Mononuclear cell (primary cell): ENCODE results near the gene INTS3. TPM values are rescaled to one million over a fixed set of nuclear protein-coding genes. Genes with fewer than 3 reads are reported as not detected.

ENCODE experiments used
- H3K27me3 ChIP-seq: 2 replicates; pipeline ENCODE4 v1.6.0; 2011; ENCODE audit warnings: low read length, control low read depth; ENCODE audit not compliant: insufficient read depth
- H3K4me1 ChIP-seq: 2 replicates; pipeline ENCODE4 v1.5.1; 2011; ENCODE audit warnings: mild to moderate bottlenecking, low read length, control low read depth; ENCODE audit not compliant: insufficient read depth
- H3K4me3 ChIP-seq: 2 replicates; pipeline ENCODE4 v1.5.1; 2011; ENCODE audit warnings: mild to moderate bottlenecking, low read length, moderate library complexity
- H3K9me3 ChIP-seq: 2 replicates; pipeline ENCODE4 v1.5.1; 2011; ENCODE audit warnings: low read depth, mild to moderate bottlenecking, control low read depth, low read length
- total RNA-seq: library from RNA; depleted of rRNA; stranded (reverse); fragments of >200 nt; gene quantifications from one replicate; pipeline ENCODE4 v1.2.3, GENCODE V29; 2012

Gene INTS3
- total RNA-seq: 11.6 TPM

GRCh38 chr1:153727463-153728304, at the start of gene INTS3:
Gene INTS3, plus strand, starts transcription at chr1:153728050. Its CDS starts 585 bp downstream, at chr1:153728635.
- Histone ChIP-seq H3K4me3 (peak within 1 kb of the TSS; percentile 97), H3K9me3 (no peaks in the 10 kb centered on the region), H3K27me3 (no peaks in the 10 kb centered on the region), H3K4me1 (peaks cover 22% of the 10 kb centered on the region)

- H3K4me3 ChIP-seq: peak within 1 kb of the TSS; percentile 15
- no peaks in the 10 kb centered on the region for H3K9me3 ChIP-seq
- H3K4me1 ChIP-seq: peaks cover 26% of the 10 kb centered on the region
- peaks cover 43% of the 10 kb centered on the region for H3K27me3 ChIP-seq
These were observed 49.1 kb upstream of the INTS3 start, which contains the start of gene NPR1 for GRCh38 chr1:153678519-153679336. Gene NPR1, plus strand, starts transcription at chr1:153678688. Its CDS starts 421 bp downstream, at chr1:153679109.

GRCh38 chr1:153679337-153680119, 48.3 kb upstream of the INTS3 start:
- Histone ChIP-seq H3K4me1 (peaks cover 26% of the 10 kb centered on the region), H3K27me3 (peaks cover 43% of the 10 kb centered on the region), H3K4me3 (peak overlapping the region; percentile 15), H3K9me3 (no peaks in the 10 kb centered on the region)

GRCh38 chr1:153680120-153680403, 47.8 kb upstream of the INTS3 start:
- Histone ChIP-seq H3K4me1 (peaks cover 26% of the 10 kb centered on the region), H3K4me3 (no peak overlapping the region), H3K9me3 (no peaks in the 10 kb centered on the region), H3K27me3 (peaks cover 43% of the 10 kb centered on the region)

- no peak overlapping the region for H3K4me3 ChIP-seq
- no peaks in the 10 kb centered on the region for H3K9me3 ChIP-seq
- peaks cover 22% of the 10 kb centered on the region for H3K4me1 ChIP-seq
- peaks cover 37% of the 10 kb centered on the region for H3K27me3 ChIP-seq
These were observed 45.1 kb upstream of the INTS3 start for GRCh38 chr1:153682730-153683129.

GRCh38 chr1:153683854-153684253, 44.0 kb upstream of the INTS3 start:
- H3K27me3 ChIP-seq: peaks cover 26% of the 10 kb centered on the region
- H3K4me1 ChIP-seq: peaks cover 11% of the 10 kb centered on the region
- no peak overlapping the region for H3K4me3 ChIP-seq
- H3K9me3 ChIP-seq: no peaks in the 10 kb centered on the region

GRCh38 chr1:153684892-153685291, 43.0 kb upstream of the INTS3 start:
- H3K4me1 ChIP-seq: peaks cover under 1% of the 10 kb centered on the region
- H3K9me3 ChIP-seq: no peaks in the 10 kb centered on the region
- H3K27me3 ChIP-seq: peaks cover 15% of the 10 kb centered on the region
- H3K4me3 ChIP-seq: no peak overlapping the region

GRCh38 chr1:153685544-153686340, 42.1 kb upstream of the INTS3 start:
- Histone ChIP-seq H3K9me3 (no peaks in the 10 kb centered on the region), H3K27me3 (peaks cover 8% of the 10 kb centered on the region), H3K4me3 (no peak overlapping the region), H3K4me1 (no peaks in the 10 kb centered on the region)

GRCh38 chr1:153687346-153688125, 40.3 kb upstream of the INTS3 start:
- Histone ChIP-seq H3K27me3 (no peaks in the 10 kb centered on the region), H3K4me3 (no peak overlapping the region), H3K4me1 (no peaks in the 10 kb centered on the region), H3K9me3 (no peaks in the 10 kb centered on the region)

- Histone ChIP-seq H3K4me1 (no peaks in the 10 kb centered on the region), H3K27me3 (no peaks in the 10 kb centered on the region), H3K9me3 (no peaks in the 10 kb centered on the region), H3K4me3 (no peak overlapping the region)
These were observed 39.6 kb upstream of the INTS3 start for GRCh38 chr1:153688276-153688675.

GRCh38 chr1:153688736-153689328, 39.0 kb upstream of the INTS3 start:
- no peak overlapping the region for H3K4me3 ChIP-seq
- H3K9me3 ChIP-seq: no peaks in the 10 kb centered on the region
- H3K27me3 ChIP-seq: no peaks in the 10 kb centered on the region
- H3K4me1 ChIP-seq: no peaks in the 10 kb centered on the region

GRCh38 chr1:153693466-153693865, 34.4 kb upstream of the INTS3 start:
- no peak overlapping the region for H3K4me3 ChIP-seq
- no peaks in the 10 kb centered on the region for H3K27me3 ChIP-seq
- peaks cover 9% of the 10 kb centered on the region for H3K4me1 ChIP-seq
- H3K9me3 ChIP-seq: no peaks in the 10 kb centered on the region

- H3K27me3 ChIP-seq: no peaks in the 10 kb centered on the region
- no peaks in the 10 kb centered on the region for H3K9me3 ChIP-seq
- H3K4me3 ChIP-seq: no peak overlapping the region
- peaks cover 12% of the 10 kb centered on the region for H3K4me1 ChIP-seq
These were observed 31.1 kb upstream of the INTS3 start for GRCh38 chr1:153696741-153697140.
